Occipital lobe (tissue), 2 donors: ENCODE results near the gene NTRK3. TPM values are rescaled to one million over a fixed set of nuclear protein-coding genes. Genes with fewer than 3 reads are reported as not detected.

Experiments
- DNase-seq: peaks from one replicate; lab custom pipeline; 2025; lab: John Stamatoyannopoulos, UW
- total RNA-seq: library from RNA; depleted of rRNA; stranded (reverse); fragments of >200 nt; gene quantifications from one replicate; pipeline ENCODE4 v1.2.3, GENCODE V29; 2014

NTRK3 gene
- total RNA-seq, 1 donor from 2014 or later = 52.3 TPM

- no peak for DNase-seq
Measured at GRCh38 chr15:88185584-88185983, 71.0 kb downstream of the NTRK3 start.

- DNase-seq = no peak
Measured at GRCh38 chr15:88181613-88182012, 74.9 kb downstream of the NTRK3 start.

GRCh38 chr15:88179562-88179961 lies 77.0 kb downstream of the NTRK3 start:
- DNase-seq = no peak

- no peak for DNase-seq
Measured at GRCh38 chr15:88178631-88179030, 77.9 kb downstream of the NTRK3 start.

- no peak for DNase-seq
Measured at GRCh38 chr15:88177451-88177850, 79.1 kb downstream of the NTRK3 start.

DNA sequence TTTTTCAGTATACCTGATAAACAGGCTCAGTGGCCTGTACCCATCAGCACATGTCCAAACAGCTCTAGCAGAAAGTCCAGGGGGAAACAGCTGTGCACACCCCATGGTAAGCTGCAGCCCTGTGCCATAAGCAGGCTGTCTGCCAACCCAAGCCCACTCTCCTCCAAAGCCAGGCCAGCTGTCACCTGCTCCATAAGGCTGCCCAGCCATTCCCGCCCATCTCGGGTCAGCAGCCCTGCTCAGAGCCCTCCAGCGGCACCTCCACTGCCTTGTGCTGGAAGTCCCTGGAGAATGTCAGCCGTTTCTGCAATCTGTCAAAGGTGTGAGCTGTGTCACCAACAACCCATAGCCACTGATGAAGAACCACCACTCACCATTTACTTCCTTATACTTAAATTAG lies 82.0 kb downstream of the NTRK3 start:
- DNase-seq = no peak

DNA sequence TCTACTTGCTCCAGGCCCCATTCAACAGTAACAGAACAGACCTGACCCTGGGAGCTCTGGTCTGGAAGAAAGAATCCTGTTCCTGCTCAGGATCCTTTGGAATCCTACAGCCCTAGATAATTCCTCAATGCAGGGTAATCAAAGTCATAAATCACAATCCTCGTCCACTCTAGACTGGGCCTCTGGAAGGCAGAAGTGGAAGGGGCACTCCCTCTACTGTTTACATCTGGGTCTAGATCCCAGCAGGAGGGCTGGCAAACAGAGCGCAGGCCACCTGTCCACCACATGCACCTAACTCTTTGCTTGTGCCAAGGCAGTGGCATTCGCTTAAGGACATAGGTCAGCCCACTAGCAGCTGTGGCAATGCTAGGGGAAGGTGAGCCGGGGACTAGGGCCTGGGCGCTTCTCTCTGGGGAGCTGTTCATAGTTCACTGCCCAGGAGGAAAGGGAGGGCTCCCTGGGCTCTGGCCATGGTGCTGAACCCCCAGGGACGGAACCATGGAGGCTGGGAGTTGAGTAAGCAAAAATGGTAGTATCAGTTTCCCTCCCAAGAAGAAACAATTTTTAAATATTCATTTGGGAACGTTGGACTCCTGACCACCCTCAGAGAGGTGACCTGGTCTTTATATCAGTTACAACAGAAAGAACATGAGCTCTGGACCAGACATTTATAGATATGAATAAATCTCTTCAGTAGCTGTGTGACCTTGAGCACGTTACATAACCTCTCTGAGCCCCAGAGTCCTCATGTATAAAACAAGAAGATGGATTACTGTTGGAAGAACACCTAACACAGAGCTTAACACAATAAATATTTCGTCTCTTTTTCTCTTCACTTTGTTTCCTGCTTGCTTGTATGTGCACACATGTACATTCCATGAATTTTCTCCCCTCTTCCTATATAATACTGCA lies 90.2 kb downstream of the NTRK3 start:
- no peak for DNase-seq

DNA sequence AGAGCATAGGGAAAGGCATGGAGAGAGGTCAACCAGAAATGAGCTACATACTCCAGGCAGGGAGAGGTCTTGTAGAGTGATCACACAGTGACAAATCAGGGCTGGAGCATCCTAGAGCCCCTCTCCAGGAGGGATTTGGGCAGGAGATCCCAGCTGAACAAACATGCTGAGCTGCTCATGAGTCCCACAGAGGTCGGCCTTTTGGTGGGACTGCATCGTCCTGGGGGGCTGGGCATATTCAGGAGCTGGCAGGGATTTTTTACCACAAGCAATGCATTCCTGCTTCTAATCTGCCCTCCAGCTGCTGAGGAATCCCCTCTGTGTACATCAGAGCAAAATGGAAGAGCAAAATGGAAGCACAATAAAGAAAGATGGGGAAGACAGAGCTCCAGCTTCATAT lies 94.9 kb downstream of the NTRK3 start:
- no peak for DNase-seq

DNA sequence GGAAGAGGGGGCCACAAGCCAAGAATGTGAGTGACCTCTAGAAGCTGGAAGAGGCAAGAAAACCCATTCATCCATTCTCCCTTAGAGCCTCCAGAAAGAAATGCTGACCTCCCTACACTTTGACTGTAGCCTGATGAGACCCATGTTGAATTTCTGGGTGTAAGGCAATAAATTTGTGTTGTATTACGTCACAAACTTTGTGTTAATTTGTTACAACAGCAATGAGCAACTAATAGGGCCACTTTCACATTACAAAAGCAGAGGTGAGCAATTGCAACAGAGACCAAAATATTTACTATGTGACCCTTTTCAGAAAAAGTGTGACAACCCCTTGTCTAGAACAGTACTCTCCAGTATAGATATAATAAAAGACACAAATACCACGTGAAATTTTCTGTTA lies 101.2 kb downstream of the NTRK3 start:
- DNase-seq = no peak

GRCh38 chr15:88152672-88153071 lies 103.9 kb downstream of the NTRK3 start:
- no peak for DNase-seq

- DNase-seq = no peak
Measured at GRCh38 chr15:88147760-88148159, 108.8 kb downstream of the NTRK3 start.

DNA sequence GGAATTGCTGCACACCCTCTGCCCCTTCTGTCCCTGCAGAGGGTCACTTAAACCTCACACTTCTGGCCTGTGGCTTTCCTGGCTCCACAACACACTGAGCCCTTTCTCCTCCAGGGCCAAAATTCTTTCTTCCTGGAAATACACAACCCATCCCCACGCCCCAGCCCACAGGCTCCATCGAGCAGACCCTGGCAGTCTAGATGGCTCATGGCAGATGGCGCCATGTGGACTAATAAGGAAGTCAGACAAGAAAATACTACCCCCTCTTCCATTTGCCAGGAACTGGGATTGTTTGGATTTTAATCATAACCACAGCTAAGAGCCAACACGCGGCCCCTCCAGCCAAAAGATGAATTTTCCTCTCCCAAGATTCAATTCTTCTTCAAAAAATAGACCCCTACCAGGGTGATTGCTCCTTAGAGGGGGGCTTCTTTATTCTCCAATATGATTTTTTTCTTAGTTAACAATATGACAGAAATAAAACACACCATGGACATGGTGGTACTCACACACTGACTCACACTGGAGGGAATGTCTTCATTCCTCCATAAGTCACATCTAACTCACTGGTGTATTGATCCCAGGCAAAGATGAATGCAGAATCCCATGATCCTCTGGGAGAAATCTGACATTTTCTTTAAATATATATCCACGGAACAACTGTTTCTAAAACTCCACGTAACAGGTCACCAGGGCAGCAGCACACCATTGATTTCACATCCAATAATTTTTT lies 111.5 kb downstream of the NTRK3 start:
- no peak for DNase-seq

DNA sequence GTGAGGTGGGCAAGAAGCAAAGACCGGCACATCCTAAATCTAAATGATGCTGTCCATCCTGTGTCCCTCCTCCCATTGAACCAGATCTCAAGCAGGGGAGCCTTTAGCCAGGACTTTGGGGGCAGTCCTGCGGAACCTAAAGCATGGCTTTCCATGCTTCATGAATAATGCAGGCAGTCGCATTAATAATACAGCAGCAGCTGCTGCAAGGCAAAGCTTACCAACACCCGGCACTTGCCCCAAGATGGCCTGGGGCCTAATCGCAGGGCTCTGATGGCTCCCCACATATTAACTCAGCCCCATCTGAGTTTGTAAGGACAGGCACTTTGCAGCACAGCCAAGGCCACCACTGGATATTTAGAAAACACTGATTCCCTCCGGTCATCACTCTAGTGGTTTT lies 114.4 kb downstream of the NTRK3 start:
- no peak for DNase-seq

DNA sequence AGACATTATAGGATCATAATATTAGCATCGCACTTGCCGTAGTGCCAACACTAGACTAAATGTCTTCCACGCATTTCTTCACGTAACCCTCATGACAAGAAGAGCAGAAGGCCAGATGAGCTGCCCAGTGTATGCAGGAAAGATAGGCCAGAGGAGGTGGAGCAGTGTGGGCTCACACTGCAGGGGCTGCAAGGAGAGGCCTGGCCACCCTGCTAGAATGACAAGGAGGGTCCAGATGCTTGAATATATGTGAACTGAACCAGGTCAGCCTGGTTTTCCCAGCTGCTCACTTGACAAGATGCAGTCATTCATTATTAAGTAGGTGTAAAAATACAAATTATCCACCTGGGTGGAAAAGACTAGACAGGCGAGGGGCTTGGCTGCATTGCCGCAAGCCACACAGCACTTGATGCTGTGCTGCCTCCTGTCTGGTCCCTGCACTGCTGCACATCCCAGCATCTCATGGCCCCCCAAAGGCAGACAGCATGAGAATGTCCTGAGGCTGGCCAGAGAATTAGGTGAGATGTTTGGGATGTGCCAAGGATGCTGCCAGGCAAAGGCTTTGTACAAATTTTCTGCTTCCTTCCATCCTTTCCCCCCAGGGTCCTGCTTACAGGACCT lies 115.2 kb downstream of the NTRK3 start:
- no peak for DNase-seq

DNA sequence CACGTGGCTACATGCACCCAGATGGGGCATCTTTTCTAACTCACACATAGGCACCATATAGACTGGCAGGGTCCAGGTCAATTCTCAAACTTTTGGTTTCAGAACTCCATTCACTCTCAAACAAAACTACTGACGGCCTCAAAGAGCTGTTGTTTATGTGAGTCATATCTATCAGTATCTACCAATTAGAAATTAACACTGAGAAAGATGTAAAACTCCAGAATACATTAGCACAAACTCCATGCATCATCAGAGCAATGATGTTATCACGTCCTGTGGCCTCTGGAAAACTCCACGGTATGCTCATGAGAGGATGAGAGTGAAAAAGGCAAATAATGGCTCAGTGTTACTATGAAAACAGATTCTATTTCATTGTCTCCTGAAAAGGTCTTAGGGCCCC lies 116.1 kb downstream of the NTRK3 start:
- no peak for DNase-seq

GRCh38 chr15:88139936-88140335 lies 116.6 kb downstream of the NTRK3 start:
- no peak for DNase-seq

DNA sequence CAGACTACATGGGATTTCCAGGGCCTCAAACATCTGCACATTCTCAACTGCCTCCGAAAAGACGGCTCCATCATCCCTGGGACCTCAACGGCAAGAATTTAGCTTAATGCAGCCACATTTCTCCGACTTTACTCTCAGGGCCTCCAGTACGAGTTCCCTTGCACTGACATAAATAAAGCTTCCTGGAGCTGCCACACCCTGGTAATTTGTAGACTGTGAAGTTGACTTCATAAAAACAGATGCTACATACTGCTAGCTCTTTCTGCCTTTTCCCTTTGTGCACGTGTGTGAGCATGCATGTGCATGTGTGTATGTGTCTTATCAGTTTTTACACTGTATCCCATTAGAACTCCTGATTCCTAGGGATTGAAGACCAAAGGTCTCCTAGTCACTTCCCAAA lies 122.7 kb downstream of the NTRK3 start:
- DNase-seq = no peak

DNA sequence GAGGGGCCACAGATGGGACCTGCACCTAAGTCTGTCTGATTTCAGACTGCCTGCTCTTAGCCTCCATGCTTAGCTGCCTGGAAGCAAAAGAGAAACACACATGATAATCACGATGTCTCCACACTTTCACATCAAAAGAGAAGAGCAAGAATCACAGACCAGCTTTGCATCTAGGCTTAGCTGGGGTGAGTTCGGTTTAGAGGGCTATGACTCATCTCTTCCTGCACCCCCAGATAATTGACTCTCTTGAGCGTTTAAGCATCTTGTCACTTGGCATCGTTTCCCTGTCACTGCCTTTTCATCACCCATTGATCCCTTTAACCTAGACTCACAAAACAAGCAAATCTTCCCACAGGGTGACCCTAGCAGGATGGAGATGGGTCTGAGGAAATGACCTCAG lies 124.0 kb downstream of the NTRK3 start:
- DNase-seq = no peak

- no peak for DNase-seq
Measured at GRCh38 chr15:88131937-88132336, 124.6 kb downstream of the NTRK3 start.

DNA sequence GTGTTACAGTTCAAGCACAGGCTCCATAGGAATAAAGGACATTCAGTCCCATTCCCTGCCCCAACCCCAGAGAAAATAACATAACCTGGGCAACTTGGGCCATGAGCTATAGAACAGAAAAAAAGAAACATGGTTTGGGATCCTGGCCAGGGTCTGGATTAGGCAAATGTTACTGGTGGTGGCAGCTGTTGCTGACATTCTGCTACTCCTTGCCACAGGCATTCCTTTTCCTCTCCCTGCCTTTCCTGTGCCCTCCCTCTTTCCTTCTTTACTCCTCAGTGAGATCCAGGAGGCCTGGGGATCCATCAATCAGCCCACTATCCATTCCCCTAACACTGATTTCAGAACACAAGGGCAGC lies 129.1 kb downstream of the NTRK3 start:
- no peak for DNase-seq

DNA sequence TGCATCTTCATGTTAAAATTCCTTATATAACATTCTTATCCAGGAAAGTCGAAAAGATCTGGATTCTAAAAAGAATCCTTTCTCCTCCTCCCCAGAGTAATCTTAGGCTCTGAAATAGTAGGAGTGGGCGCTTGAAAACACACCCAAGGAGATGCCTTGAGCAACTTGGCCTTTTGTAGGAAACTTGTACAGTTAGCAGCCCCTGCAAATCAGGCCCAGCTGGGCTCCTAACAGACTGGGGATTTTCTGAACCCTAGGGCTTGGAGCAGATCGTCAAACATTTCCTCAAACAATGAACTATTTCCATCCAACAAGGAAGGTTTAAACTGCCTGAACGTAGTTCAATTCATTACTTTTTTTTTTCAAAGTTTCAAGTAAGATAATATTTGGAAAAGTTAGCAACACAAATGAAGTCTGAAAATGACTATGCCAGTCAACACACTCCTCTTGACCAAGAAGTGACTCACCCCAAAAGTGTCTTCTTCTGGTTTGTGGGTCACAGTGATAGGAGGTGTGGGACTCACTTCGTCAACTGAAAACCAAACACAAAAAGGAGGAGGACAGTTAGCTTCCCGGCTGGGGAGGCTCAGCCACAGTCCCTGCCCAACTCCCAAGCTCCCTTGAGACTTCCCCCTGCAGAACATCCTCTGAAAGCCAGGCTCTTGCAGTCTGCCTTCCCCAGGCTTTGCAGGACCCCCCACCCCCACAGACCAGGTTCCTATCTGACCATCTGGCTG lies 129.7 kb downstream of the NTRK3 start:
- no peak for DNase-seq

DNA sequence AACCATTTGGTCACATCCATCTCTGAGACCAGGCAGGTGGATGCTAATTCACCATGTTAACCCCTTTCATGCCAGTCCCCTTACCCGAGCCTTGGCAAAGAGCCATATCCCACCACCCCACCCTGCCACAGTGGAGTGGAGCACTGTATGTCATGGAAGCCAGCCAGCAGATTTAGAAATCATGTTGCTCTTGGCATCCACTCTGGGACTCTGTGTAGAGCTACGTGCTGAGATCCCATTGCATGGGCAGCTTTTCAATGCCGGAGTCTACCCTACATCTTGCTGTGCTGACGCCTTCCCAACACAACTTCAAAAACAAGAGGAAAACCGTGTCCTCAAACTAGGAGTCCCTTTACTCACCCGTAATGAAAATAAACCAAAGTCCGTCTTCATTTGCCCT lies 131.0 kb downstream of the NTRK3 start:
- DNase-seq = no peak
